Endodermal cell (in vitro differentiated cells): ENCODE results near the gene DAW1. TPM values are rescaled to one million over a fixed set of nuclear protein-coding genes. Genes with fewer than 3 reads are reported as not detected.

Experiments
- DNase-seq: peaks from one replicate; pipeline ENCODE4 v3.0.0-alpha.2; 2017
- H3K27ac ChIP-seq: 2 replicates; pipeline ENCODE4 v1.5.1; 2013; ENCODE audit warnings: mild to moderate bottlenecking, low read depth, low read length, moderate library complexity
- H3K27me3 ChIP-seq: 2 replicates; pipeline ENCODE4 v1.6.1; 2013; ENCODE audit warnings: mild to moderate bottlenecking, low read length, moderate library complexity; ENCODE audit not compliant: insufficient read depth, control insufficient read depth, poor library complexity, severe bottlenecking
- H3K36me3 ChIP-seq: 2 replicates; pipeline ENCODE4 v1.7.0; 2013; ENCODE audit warnings: mild to moderate bottlenecking, low read length, moderate library complexity; ENCODE audit not compliant: control insufficient read depth, insufficient read depth
- H3K4me1 ChIP-seq: one replicate; pipeline ENCODE4 v1.7.0; 2013; ENCODE audit warnings: low read length; ENCODE audit not compliant: control insufficient read depth, insufficient read depth
- H3K4me3 ChIP-seq: 2 replicates; pipeline ENCODE4 v1.5.1; 2013; ENCODE audit warnings: mild to moderate bottlenecking, low read length, moderate library complexity
- H3K9ac ChIP-seq: 2 replicates; pipeline ENCODE4 v1.6.1; 2013; ENCODE audit warnings: mild to moderate bottlenecking, low read length, moderate library complexity; ENCODE audit not compliant: poor library complexity, severe bottlenecking; ENCODE audit errors: extremely low read depth
- H3K9me3 ChIP-seq: 2 replicates; pipeline ENCODE4 v1.6.1; 2013; ENCODE audit warnings: mild to moderate bottlenecking, low read length, moderate library complexity; ENCODE audit not compliant: control insufficient read depth
- H3K27ac Mint-ChIP-seq: 2 replicates; pipeline ENCODE4 v1.8.0; 2020; ENCODE audit warnings: mixed read lengths
- H3K27me3 Mint-ChIP-seq: 2 replicates; pipeline ENCODE4 v1.8.0; 2021; ENCODE audit warnings: mild to moderate bottlenecking, mixed read lengths; ENCODE audit not compliant: insufficient read depth
- H3K36me3 Mint-ChIP-seq: 2 replicates; pipeline ENCODE4 v1.8.0; 2020; ENCODE audit warnings: low read depth, mixed read lengths
- H3K4me1 Mint-ChIP-seq: 2 replicates; pipeline ENCODE4 v1.8.0; 2020; ENCODE audit warnings: mixed read lengths
- H3K4me3 Mint-ChIP-seq: 2 replicates; pipeline ENCODE4 v1.8.0; 2020; ENCODE audit warnings: mild to moderate bottlenecking, moderate library complexity, mixed read lengths
- H3K9me3 Mint-ChIP-seq: 2 replicates; pipeline ENCODE4 v1.8.0; 2020; ENCODE audit warnings: mild to moderate bottlenecking, mixed read lengths
- WGBS, 2 experiments: methylation state at CpG; one replicate each; pipeline versions ENCODE4 v1.1.5 to v1.1.7; 2013; ENCODE audit warnings: missing lambda C conversion rate in 2 of 2, mixed read lengths in 1 of 2; ENCODE audit not compliant: insufficient coverage in 1 of 2, insufficient read length in 1 of 2; 5-methylcytosine and 5-hydroxymethylcytosine counted together
- total RNA-seq, 2 donors: library from RNA; stranded (reverse); fragmentation: NEBNext Ultra II Directional in 1 of 2; extraction: Animal tissue kit (Norgen Biotek cat#: 25700) in 1 of 2; gene quantifications; 2 replicates in 1 of 2; 3 replicates in 1 of 2; pipeline ENCODE4 v1.2.1, GENCODE V29; 2021
- TF ChIP-seq, protein P1 (sequence below): fragments of 200-600 bp; sonication (generic); conservative IDR thresholded peaks from 2 replicates; pipeline ENCODE4 v1.5.0; 2021; ENCODE audit warnings: antibody characterized with exemption, mild to moderate bottlenecking

The DAW1 gene
- total RNA-seq, 2 donors from 2014 or later = 0.27 TPM; not detected in 1

- Histone ChIP-seq H3K36me3 (no peaks in the 10 kb centered on the region), H3K27me3 (no peaks in the 10 kb centered on the region), H3K4me1 (no peaks in the 10 kb centered on the region), H3K9ac (no peak overlapping the region), H3K27ac (no peak overlapping the region), H3K9me3 (no peaks in the 10 kb centered on the region), H3K4me3 (no peak overlapping the region)
- H3K9me3 Mint-ChIP-seq = no peaks in the 10 kb centered on the region
- TF ChIP-seq, protein P1, sequence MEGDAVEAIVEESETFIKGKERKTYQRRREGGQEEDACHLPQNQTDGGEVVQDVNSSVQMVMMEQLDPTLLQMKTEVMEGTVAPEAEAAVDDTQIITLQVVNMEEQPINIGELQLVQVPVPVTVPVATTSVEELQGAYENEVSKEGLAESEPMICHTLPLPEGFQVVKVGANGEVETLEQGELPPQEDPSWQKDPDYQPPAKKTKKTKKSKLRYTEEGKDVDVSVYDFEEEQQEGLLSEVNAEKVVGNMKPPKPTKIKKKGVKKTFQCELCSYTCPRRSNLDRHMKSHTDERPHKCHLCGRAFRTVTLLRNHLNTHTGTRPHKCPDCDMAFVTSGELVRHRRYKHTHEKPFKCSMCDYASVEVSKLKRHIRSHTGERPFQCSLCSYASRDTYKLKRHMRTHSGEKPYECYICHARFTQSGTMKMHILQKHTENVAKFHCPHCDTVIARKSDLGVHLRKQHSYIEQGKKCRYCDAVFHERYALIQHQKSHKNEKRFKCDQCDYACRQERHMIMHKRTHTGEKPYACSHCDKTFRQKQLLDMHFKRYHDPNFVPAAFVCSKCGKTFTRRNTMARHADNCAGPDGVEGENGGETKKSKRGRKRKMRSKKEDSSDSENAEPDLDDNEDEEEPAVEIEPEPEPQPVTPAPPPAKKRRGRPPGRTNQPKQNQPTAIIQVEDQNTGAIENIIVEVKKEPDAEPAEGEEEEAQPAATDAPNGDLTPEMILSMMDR = no peak
- H3K36me3 Mint-ChIP-seq = no peaks in the 10 kb centered on the region
- H3K27ac Mint-ChIP-seq = no peak overlapping the region
- no peak overlapping the region for H3K4me3 Mint-ChIP-seq
- no peaks in the 10 kb centered on the region for H3K27me3 Mint-ChIP-seq
- DNase-seq = no peak
- no peaks in the 10 kb centered on the region for H3K4me1 Mint-ChIP-seq
- 94% methylated on average over 7 of the region's 7 CpGs for WGBS, 2 experiments
Observed at GRCh38 chr2:227824711-227825110, 46.7 kb upstream of the DAW1 start.

DNA sequence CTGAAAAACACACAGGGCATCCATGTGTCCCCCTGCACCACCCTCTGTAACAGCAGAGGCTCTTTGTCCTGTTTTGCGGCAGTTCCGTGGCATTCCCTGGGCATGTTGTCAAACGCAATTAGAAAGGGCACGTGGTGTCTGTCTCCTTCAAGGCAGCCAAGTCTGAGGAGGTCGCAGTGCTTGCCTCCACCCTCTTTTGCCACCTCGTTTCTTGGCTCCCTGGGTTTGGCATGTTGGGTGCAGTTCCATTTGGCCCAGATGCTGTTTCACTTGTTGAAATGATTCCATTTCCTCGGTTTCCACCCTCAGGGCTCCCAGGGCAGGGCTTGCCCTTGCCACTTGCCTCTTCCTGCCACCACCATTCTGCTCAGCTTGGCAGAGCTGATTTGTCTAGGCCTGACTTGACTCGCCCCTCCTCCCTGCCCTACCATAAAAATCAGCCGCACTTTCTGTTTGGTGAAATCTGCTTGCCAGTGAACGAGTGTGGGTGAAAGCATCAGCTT is 45.4 kb upstream of the DAW1 start:
- Mint-ChIP-seq H3K4me3 (no peak overlapping the region), H3K36me3 (no peaks in the 10 kb centered on the region), H3K9me3 (no peaks in the 10 kb centered on the region), H3K4me1 (peaks cover 3% of the 10 kb centered on the region), H3K27me3 (no peaks in the 10 kb centered on the region), H3K27ac (no peak overlapping the region)
- no peaks in the 10 kb centered on the region for H3K4me1 ChIP-seq
- no peaks in the 10 kb centered on the region for H3K27me3 ChIP-seq
- no peak for DNase-seq
- no peak overlapping the region for H3K4me3 ChIP-seq
- H3K9me3 ChIP-seq = no peaks in the 10 kb centered on the region
- WGBS, 2 experiments = 90 to 95% methylated on average over 7 to 10 of the region's 10 CpGs
- no peak overlapping the region for H3K9ac ChIP-seq
- no peak overlapping the region for H3K27ac ChIP-seq
- no peaks in the 10 kb centered on the region for H3K36me3 ChIP-seq
- TF ChIP-seq, protein P1 = no peak

DNA sequence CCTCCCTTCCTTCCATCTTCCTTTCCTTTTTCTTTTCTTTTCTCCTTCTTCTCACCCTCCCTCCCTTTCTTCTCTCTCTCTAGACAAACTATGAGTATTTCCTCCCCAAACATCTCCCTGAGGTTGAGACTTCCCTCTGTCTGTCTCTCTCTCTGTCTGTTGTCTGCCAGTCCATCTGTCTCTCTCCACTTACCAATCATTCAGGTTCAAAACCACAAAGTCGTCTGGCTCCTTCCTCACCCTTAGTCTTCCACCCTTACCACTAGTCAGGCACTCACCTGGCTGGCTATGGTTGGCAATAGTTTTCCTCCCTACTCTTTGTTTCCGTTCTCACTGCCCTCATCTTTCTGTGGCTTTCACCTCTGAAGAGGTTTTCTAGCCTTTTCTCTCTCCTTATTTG is 44.9 kb upstream of the DAW1 start:
- no peak overlapping the region for H3K4me3 ChIP-seq
- H3K4me1 ChIP-seq = no peaks in the 10 kb centered on the region
- WGBS, 2 experiments = 40 to 44% methylated on average over 2 of the region's 2 CpGs
- H3K9me3 Mint-ChIP-seq = no peaks in the 10 kb centered on the region
- H3K9me3 ChIP-seq = no peaks in the 10 kb centered on the region
- no peak overlapping the region for H3K4me3 Mint-ChIP-seq
- no peak overlapping the region for H3K27ac ChIP-seq
- no peak for DNase-seq
- no peak overlapping the region for H3K9ac ChIP-seq
- H3K27me3 Mint-ChIP-seq = no peaks in the 10 kb centered on the region
- no peaks in the 10 kb centered on the region for H3K27me3 ChIP-seq
- TF ChIP-seq, protein P1 = no peak
- no peaks in the 10 kb centered on the region for H3K36me3 ChIP-seq
- H3K27ac Mint-ChIP-seq = no peak overlapping the region
- peaks cover 3% of the 10 kb centered on the region for H3K4me1 Mint-ChIP-seq
- H3K36me3 Mint-ChIP-seq = no peaks in the 10 kb centered on the region
